Stimulated activated CD8-positive, alpha-beta memory T cell treated with anti-CD3 and anti-CD28 coated beads, Interleukin-7, amount 100 ng/mL, for 1 hour (primary cell): ENCODE measurements around the gene SPTBN1.

Experiments used
- DNase-seq, 2 donors: peaks; one replicate each; pipeline ENCODE4 v3.0.0-alpha.2; 2020; ENCODE audit warnings: low read depth in 2 of 2

The SPTBN1 gene

DNA sequence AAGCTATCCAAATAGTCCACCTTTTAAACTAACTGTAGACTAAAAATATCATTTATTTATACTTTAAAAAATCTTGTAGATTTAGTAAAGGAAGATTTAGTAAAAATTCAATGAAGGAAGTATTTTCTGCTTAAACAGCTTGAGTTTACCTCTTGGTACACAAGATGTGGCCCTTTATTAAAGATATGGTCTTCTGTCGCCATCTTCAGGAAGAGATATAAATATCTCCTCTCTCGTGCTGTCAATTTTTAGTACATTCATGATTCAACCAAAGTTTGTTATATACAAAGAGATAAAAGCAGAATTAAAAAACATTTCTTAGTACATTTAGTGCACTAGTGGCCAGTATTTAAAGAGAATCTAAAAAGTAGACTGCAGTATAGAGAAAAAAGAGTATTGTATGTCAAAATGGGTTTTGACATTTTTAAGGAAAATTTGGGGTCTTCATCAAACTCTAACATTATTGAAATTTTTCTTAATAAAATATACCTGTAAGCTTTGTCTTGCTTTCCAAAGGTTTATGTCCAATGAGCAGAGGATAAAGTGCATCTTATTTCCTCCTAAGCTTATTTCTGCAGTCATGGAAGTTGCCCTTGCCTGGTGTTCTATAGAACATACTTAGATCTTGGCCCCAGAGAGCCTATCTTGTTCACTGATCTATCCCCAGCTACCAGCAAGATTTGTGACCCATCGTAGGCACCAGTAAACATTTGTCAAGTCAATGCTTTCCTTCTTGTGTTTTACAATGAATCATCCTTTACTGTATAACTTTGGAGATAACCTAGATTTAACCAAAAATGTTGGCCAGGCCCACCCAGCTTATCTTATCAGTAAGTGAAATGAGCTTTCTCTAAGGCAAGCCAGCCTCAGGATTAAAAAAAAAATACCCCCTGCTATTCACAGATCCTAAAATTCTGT is 248.8 kb downstream of the SPTBN1 start:
- no peak for DNase-seq

DNA sequence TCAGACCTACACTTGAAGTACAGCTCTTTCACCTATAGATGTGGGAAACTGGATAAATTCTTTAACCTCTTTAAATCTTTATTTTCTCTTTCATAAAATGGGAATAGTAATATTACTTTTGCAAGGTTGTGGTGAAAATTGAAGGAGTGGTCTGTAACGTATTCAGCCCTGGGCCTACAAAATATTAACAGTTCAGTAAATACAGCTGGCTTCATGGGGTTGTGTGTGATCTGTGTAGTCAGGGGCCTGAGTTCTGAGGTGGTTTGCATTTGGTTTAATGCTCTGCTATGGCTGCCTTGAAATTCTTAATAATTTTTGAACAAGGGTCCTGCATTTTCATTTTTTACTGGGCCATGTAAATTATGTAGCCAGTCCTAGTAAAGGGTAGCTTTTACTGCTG is 250.5 kb downstream of the SPTBN1 start:
- no peak for DNase-seq

DNA sequence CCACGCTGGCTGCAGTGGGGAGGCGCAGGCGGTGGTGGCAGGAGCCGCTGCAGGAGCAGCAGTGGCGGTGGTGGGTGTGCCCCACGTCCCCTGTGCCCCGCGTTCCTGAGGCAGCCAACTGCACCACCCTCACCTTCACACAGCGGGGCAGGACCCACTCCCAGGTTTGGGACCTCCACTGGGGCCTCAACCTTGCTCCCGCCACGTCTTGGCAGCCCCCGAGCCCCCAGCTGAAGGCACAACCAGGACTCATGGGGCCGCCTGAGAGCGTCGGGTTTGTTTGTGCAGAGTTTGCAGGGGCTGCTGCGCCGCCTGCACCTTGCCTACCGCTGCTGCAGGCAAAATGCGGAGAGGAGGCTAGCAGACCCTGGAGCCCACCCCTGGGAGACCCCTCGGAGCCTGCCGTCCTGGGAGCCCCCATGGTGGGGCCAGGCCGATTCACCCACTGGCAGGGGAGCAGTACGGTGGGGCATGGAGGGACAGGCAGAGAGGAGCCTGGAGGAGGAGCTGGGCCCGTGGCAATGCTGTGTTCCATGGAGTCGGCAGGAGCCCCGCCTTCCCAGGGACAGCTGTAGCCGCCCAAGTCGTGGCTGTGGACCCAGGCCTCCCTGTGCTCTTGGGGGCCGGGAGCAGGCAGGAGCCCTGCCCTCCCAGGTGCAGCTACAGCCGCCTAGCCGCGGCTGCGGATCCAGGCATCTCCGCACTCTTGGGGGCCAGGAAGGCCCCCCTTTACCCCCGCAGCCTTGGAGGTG is 252.6 kb downstream of the SPTBN1 start:
- no peak for DNase-seq

DNA sequence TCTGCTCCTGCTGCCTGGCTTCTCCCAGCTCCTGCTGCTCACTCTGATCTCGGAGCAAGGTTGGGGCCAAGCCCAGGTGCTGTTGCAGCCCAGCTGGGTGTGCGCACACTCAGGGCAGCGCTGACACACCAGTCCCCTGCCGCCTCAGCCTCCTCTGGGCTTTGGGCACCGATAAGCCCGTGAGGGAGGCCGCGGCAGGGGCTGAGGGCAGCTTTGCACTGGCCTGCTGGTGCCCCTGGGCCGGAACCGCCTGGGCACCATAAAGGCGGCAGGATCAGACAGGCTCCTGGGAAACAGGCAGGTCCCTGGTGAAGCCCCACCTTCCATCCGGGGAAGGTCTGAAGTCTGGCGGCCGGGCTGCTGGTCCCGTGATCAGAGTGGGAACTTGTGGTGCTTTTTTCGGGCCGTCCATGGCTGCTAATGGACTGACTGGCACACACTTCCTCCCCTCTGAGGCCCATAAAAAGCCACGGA is 253.2 kb downstream of the SPTBN1 start:
- DNase-seq: no peak

DNA sequence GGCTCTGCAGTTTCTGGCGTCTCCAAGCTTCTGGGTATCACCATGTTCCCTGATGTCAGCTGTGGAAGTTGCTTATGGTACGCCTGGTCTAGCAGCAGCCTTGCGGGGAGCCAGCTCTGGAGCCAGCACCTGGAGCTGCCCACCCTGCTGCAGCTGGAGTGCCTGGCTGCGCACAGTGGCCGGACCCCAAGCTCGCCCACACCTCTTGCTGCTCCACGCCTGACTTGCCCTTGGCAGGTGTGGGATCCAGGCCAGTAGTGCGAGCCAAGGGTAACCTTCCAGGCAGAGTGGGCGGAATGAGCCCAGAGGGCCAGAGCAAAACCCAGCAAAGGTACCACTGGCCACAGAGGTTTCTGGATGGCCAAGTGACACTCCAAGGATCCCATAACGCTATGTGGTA is 254.1 kb downstream of the SPTBN1 start:
- no peak for DNase-seq

DNA sequence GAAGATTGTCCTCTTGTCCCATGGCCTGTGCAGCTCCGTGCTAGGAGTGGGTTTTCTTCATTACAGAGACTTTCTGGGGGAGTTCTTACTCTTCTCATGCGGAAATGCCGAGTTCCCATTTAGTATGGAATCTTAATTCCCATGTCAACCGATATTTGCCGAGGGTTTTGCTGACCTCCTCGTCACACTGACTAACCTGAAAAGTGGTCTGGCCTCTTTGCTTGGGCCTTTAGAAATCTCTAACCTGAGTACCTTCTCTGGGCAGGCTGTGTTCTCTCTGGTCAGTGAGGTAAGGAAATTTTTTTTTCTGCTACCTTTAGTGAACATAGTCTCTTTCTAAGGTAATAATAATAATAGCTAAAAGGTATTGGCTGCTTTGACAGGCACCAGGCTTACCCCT is 256.4 kb downstream of the SPTBN1 start:
- no peak for DNase-seq

DNA sequence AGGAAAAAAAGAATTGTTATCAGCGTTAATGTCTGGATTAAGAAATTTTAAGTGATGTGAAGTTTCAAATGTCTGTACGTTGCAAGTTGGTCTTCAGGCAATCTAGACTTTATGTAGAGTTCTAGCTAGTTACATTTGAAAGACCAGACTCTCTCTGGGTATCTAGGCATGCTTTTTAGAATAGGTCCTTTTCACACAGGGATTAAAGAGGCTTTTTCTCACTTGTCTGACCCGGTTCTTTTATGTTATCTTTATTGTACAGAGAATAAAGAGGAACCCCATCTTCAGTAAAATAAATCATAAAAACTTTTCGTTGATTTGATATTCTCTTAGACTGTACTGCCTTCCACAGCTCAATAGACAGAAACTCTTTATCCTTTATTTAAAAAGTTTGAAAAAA is 258.9 kb downstream of the SPTBN1 start:
- DNase-seq: no peak

DNA sequence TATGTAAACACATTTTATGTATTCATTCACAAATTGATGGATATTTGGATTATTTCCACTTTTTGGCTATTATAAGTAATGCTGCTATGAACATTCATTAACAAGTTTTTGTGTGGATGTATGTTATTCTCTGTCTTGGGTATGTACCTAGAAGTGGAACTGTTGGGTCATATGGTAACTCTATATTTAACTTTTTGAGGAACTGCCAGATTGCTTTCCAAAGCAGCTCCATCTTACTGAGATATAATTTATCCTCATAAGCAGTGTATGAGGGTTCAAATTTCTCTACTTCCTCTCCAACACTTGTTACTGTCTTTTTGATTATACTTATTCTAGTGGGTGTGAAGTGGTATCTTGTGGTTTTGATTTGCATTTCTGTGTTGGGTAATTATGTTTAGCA is 260.2 kb downstream of the SPTBN1 start:
- no peak for DNase-seq

DNA sequence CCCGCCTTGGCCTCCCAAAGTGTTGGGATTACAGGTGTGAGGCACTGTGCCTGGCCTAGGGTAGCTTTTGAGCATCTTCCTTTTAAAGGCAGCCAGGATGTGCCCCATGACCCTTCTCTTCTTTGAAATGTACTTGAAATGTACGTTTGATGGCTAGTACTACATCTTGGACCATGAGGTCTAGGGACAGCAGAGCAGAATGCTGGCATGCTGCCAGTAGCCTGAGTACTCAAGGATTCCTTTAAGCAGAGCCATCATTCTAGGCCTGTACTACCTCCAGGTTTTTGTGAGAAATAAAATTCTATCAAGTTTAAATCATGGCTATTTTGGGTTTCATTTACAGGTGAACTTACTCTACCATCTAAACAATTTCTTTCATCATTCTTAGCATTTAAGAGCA is 264.4 kb downstream of the SPTBN1 start:
- no peak for DNase-seq
